ENCODE results near the gene SLC39A11.
A peak's percentile ranks its signal among the peaks of the same experiment; 100 is the strongest.

Gene SLC39A11

DNA sequence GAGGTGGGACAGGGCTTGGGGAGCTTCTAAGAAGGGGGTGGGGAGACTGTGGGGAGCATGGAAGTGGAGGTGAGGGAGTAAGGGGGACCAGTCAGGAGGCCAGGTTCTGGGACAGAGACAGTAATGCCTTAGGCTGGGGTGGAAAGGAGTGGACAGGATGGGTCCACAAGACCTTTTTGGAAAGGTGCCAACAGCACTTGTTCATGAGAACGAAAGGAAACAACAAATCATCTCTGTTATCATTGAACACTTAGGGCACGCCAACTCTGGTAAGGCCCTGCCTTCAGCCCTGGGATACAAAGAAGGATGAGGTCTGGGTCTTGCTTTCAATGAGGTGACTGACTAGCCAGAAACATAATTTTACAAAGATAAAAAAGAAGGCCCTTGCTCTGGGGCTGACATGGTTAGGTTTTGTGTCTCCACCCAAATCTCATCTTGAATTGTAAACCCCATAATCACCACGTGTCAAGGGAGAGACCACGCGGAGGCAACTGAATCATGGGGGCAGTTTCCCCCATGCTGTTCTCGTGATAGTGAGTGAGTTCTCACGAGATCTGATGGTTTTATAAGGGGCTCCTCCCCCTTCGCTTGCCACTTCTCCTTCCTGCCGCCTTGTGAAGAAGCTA is 113.8 kb downstream of the SLC39A11 start:
- ChIA-PET POLR2A (no interaction called here), CTCF (no interaction called here)
- H3K36me3 ChIP-seq (ENCODE audit: control insufficient read depth in 4 of 4, insufficient read depth in 4 of 4, low read length in 3 of 4) = no peaks in the 10 kb centered on the region
- no peak overlapping the region for H3K4me3 ChIP-seq (ENCODE audit: control insufficient read depth in 1 of 7, extremely low read depth in 1 of 7, insufficient read depth in 4 of 7, low read depth in 2 of 7, low read length in 6 of 7)
- H3K9me3 ChIP-seq (ENCODE audit: control extremely low read depth in 1 of 5, control insufficient read depth in 4 of 5, insufficient read depth in 2 of 5, low read depth in 1 of 5, low read length in 4 of 5) = peaks cover 0 to 5% (median 0%) of the 10 kb centered on the region in 5 experiments
- no peaks in the 10 kb centered on the region for H3K27me3 ChIP-seq (replicated peaks in 2 of 5; ENCODE audit: control insufficient read depth in 4 of 5, insufficient read depth in 5 of 5, low read length in 4 of 5)
- DNase-seq = no peak
- no peaks in the 10 kb centered on the region for H3K4me1 ChIP-seq (ENCODE audit: control extremely low read depth in 1 of 4, control insufficient read depth in 4 of 4, insufficient read depth in 4 of 4, low read length in 3 of 4)
- H3K27ac ChIP-seq (ENCODE audit: insufficient read depth in 1 of 2, low read depth in 1 of 2, low read length in 2 of 2, poor library complexity in 1 of 2, severe bottlenecking in 2 of 2) = no peak overlapping the region
- 88% methylated on average over 7 of the region's 9 CpGs for WGBS (ENCODE audit: insufficient coverage)

DNA sequence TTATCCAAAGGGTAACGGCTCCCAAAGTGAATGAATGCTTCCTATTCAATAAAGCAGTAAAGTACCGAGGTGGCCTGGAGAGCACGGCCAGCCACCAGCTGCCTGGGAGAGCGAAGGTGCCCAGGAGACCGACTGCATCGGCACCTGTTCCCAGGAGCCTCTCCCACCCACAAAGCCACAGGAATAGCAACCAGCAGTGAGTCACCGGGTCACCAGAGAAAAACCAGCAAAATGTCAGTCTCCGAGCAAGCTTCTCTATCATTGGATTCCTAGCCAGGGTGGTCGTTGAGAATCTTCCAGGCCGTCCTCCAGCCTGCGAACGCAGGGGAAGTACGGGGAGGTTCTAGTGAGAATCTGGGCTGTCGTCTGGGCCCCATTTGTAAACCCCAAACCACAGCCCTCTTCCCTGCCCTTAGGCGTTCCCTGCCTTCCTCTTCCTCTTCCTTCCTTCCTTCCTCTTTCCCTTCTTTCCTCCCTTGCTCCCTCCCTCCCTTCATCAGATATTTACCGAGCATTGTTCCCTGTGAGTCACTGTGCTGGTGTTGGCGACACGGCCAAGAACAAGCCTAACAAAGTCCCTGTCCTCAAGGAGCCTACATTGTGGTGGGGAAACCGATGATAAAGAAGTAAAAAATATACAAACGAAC is 114.6 kb downstream of the SLC39A11 start:
- no peaks in the 10 kb centered on the region for H3K27me3 ChIP-seq (replicated peaks in 2 of 5; ENCODE audit: control insufficient read depth in 4 of 5, insufficient read depth in 5 of 5, low read length in 4 of 5)
- POLR2A ChIA-PET = no interaction called here
- H3K36me3 ChIP-seq (ENCODE audit: control insufficient read depth in 4 of 4, insufficient read depth in 4 of 4, low read length in 3 of 4) = no peaks in the 10 kb centered on the region
- WGBS (ENCODE audit: insufficient coverage) = 82% methylated on average over 17 of the region's 20 CpGs
- H3K4me1 ChIP-seq (ENCODE audit: control extremely low read depth in 1 of 4, control insufficient read depth in 4 of 4, insufficient read depth in 4 of 4, low read length in 3 of 4) = no peaks in the 10 kb centered on the region
- peaks cover 0 to 5% (median 0%) of the 10 kb centered on the region in 5 experiments for H3K9me3 ChIP-seq (ENCODE audit: control extremely low read depth in 1 of 5, control insufficient read depth in 4 of 5, insufficient read depth in 2 of 5, low read depth in 1 of 5, low read length in 4 of 5)
- H3K27ac ChIP-seq (ENCODE audit: insufficient read depth in 1 of 2, low read depth in 1 of 2, low read length in 2 of 2, poor library complexity in 1 of 2, severe bottlenecking in 2 of 2) = no peak overlapping the region
- peak in 1 of 3 donors; percentile 8 for DNase-seq
- no peak overlapping the region for H3K4me3 ChIP-seq (ENCODE audit: control insufficient read depth in 1 of 7, extremely low read depth in 1 of 7, insufficient read depth in 4 of 7, low read depth in 2 of 7, low read length in 6 of 7)
- CTCF ChIA-PET = interaction anchor here (1.3 kb wide), 1 partner anchor 9 kb away, joined by 4 read pairs; no protein-coding TSS in a partner anchor

DNA sequence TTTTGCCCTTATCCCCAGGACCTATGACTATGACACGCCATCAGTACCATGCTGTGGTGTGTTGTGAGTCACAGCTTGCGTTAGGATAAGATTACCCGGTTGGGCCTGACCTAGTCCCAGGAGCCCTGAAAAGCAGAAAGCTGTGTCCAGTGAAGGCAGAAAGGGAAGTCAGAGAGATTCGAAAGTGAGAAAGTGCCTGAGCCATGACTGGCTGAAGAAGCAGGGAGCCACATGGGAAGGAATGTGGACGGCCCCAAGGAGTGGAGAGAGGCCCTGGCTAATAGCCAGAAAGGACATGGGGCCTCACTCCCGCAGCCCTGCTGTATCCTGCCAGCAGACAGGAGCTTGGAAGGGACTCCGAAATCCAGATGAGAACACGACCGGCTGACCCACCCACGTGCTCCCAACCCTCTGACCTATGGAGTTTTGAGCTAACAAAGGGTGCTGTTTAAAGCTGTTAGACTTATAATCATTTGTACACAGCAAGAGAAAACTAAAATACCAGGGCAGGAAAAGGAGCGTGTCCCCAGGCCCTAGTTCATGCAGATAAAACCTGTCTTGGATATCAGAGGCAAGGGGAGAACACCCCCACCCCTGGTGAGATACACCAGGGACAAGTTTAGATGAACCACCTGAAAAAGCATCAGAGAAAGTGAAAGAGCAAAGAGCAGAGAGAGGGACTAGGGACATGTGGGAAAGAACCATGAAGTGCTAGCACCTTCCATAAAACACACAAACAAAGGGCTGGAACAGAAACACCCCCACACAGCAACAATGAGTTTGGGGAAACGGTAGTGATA is 115.3 kb downstream of the SLC39A11 start:
- H3K36me3 ChIP-seq (ENCODE audit: control insufficient read depth in 4 of 4, insufficient read depth in 4 of 4, low read length in 3 of 4) = no peaks in the 10 kb centered on the region
- peak overlapping the region in 1 of 2 experiments; percentile 2 for H3K27ac ChIP-seq (ENCODE audit: insufficient read depth in 1 of 2, low read depth in 1 of 2, low read length in 2 of 2, poor library complexity in 1 of 2, severe bottlenecking in 2 of 2)
- ChIA-PET CTCF (interaction anchor here (1.3 kb wide), 1 partner anchor 9 kb away, joined by 4 read pairs; no protein-coding TSS in a partner anchor), POLR2A (no interaction called here)
- H3K4me1 ChIP-seq (ENCODE audit: control extremely low read depth in 1 of 4, control insufficient read depth in 4 of 4, insufficient read depth in 4 of 4, low read length in 3 of 4) = no peaks in the 10 kb centered on the region
- DNase-seq = no peak
- no peaks in the 10 kb centered on the region for H3K27me3 ChIP-seq (replicated peaks in 2 of 5; ENCODE audit: control insufficient read depth in 4 of 5, insufficient read depth in 5 of 5, low read length in 4 of 5)
- peaks cover 0 to 5% (median 0%) of the 10 kb centered on the region in 5 experiments for H3K9me3 ChIP-seq (ENCODE audit: control extremely low read depth in 1 of 5, control insufficient read depth in 4 of 5, insufficient read depth in 2 of 5, low read depth in 1 of 5, low read length in 4 of 5)
- H3K4me3 ChIP-seq (ENCODE audit: control insufficient read depth in 1 of 7, extremely low read depth in 1 of 7, insufficient read depth in 4 of 7, low read depth in 2 of 7, low read length in 6 of 7) = no peak overlapping the region
- WGBS (ENCODE audit: insufficient coverage) = 90% methylated on average over 9 of the region's 12 CpGs

DNA sequence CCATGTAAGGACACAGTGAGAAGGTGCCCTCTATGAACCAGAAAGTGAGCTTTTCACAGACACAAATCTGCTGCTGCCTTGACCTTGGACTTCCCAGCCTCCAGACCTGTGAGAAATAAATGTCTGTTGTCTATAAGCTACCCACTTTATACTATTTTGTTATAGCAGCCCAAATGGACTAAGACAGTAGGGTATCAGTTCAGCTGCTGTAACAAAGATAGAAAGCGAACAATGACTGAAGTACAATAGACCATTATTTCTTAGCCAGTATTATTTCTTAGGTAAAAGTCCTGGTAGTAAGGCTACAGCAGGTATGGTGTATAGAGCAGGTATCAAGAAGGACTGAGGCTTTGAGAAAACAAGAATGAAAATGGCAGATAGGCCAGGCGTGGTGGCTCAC is 117.0 kb downstream of the SLC39A11 start:
- Histone ChIP-seq H3K36me3 (ENCODE audit: control insufficient read depth in 4 of 4, insufficient read depth in 4 of 4, low read length in 3 of 4) (no peaks in the 10 kb centered on the region), H3K9me3 (ENCODE audit: control extremely low read depth in 1 of 5, control insufficient read depth in 4 of 5, insufficient read depth in 2 of 5, low read depth in 1 of 5, low read length in 4 of 5) (peaks cover 0 to 5% (median 0%) of the 10 kb centered on the region in 5 experiments), H3K27ac (ENCODE audit: insufficient read depth in 1 of 2, low read depth in 1 of 2, low read length in 2 of 2, poor library complexity in 1 of 2, severe bottlenecking in 2 of 2) (no peak overlapping the region), H3K4me1 (ENCODE audit: control extremely low read depth in 1 of 4, control insufficient read depth in 4 of 4, insufficient read depth in 4 of 4, low read length in 3 of 4) (no peaks in the 10 kb centered on the region), H3K4me3 (ENCODE audit: control insufficient read depth in 1 of 7, extremely low read depth in 1 of 7, insufficient read depth in 4 of 7, low read depth in 2 of 7, low read length in 6 of 7) (no peak overlapping the region), H3K27me3 (replicated peaks in 2 of 5; ENCODE audit: control insufficient read depth in 4 of 5, insufficient read depth in 5 of 5, low read length in 4 of 5) (no peaks in the 10 kb centered on the region)
- WGBS (ENCODE audit: insufficient coverage) = no CpG with 5 or more reads among the region's 2 CpGs
- POLR2A ChIA-PET = no interaction called here
- DNase-seq = no peak
- CTCF ChIA-PET = no interaction called here

DNA sequence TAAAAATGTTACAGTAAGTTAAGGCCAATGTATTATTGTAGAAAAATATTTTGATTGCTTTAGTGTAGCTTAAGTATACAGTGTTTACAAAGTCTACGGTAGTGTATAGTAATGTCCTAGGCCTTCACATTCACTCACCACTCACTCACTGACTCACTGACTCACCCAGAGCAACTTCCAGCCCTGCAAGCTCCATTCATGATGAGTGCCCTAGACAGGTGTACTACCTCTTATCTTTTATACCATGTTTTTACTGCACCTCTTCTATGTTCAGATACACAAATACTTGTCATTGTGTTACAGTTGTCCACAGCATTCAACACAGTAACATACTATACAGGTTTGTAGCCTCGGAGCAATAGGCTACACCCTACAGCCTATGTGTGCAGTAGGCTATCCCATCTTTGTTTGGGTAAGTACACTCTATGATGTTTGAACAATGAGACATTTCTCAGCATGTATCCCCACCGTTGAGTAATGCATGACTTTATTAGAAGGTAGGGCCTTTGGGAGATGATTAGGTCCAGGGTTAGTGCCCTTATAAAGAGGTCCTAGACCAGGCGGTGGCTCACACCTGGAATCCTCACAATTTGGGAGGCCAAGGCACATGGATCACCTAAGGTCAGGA is 117.8 kb downstream of the SLC39A11 start:
- no CpG with 5 or more reads among the region's 4 CpGs for WGBS (ENCODE audit: insufficient coverage)
- Histone ChIP-seq H3K4me1 (ENCODE audit: control extremely low read depth in 1 of 4, control insufficient read depth in 4 of 4, insufficient read depth in 4 of 4, low read length in 3 of 4) (no peaks in the 10 kb centered on the region), H3K9me3 (ENCODE audit: control extremely low read depth in 1 of 5, control insufficient read depth in 4 of 5, insufficient read depth in 2 of 5, low read depth in 1 of 5, low read length in 4 of 5) (peaks cover 0 to 5% (median 0%) of the 10 kb centered on the region in 5 experiments), H3K27me3 (replicated peaks in 2 of 5; ENCODE audit: control insufficient read depth in 4 of 5, insufficient read depth in 5 of 5, low read length in 4 of 5) (no peaks in the 10 kb centered on the region), H3K27ac (ENCODE audit: insufficient read depth in 1 of 2, low read depth in 1 of 2, low read length in 2 of 2, poor library complexity in 1 of 2, severe bottlenecking in 2 of 2) (no peak overlapping the region), H3K36me3 (ENCODE audit: control insufficient read depth in 4 of 4, insufficient read depth in 4 of 4, low read length in 3 of 4) (no peaks in the 10 kb centered on the region), H3K4me3 (ENCODE audit: control insufficient read depth in 1 of 7, extremely low read depth in 1 of 7, insufficient read depth in 4 of 7, low read depth in 2 of 7, low read length in 6 of 7) (no peak overlapping the region)
- ChIA-PET CTCF (no interaction called here), POLR2A (no interaction called here)
- DNase-seq = no peak

DNA sequence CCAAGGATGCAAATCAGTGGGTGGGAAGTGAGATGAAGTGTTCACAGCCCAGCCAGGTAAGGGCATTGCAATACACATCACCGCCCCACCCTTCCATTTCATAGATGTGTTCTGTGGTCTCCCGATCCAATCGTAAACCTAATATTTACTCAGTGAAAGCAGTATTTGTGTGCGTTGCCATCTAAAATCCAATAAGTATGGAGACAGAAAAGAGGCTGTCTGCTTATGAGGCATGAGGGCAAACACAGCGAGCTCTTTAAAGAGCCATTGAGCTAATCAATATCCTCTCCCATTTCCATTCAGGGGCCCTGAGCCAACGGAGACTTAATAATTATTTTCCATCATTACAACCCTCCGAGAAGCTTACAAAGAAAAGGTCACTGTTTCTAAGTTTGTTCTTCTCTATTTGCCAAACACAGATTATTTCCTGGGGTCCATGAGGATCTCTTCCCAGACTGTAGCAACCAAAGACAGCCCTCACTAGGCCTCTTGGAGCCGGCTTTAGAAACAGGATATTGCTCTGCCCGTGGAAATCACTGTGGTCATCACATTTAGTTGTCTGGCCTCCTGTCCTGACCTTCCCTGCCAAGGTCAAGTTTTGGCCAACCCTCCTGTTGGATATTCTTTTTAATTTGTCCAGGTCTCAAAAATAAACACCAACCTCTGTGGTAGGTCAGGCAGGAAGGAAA is 120.1 kb downstream of the SLC39A11 start:
- H3K4me3 ChIP-seq (ENCODE audit: control insufficient read depth in 1 of 7, extremely low read depth in 1 of 7, insufficient read depth in 4 of 7, low read depth in 2 of 7, low read length in 6 of 7) = no peak overlapping the region
- CTCF ChIA-PET = no interaction called here
- DNase-seq = no peak
- no peaks in the 10 kb centered on the region for H3K4me1 ChIP-seq (ENCODE audit: control extremely low read depth in 1 of 4, control insufficient read depth in 4 of 4, insufficient read depth in 4 of 4, low read length in 3 of 4)
- no peak overlapping the region for H3K27ac ChIP-seq (ENCODE audit: insufficient read depth in 1 of 2, low read depth in 1 of 2, low read length in 2 of 2, poor library complexity in 1 of 2, severe bottlenecking in 2 of 2)
- H3K27me3 ChIP-seq (replicated peaks in 2 of 5; ENCODE audit: control insufficient read depth in 4 of 5, insufficient read depth in 5 of 5, low read length in 4 of 5) = no peaks in the 10 kb centered on the region
- peaks cover 0 to 5% (median 0%) of the 10 kb centered on the region in 5 experiments for H3K9me3 ChIP-seq (ENCODE audit: control extremely low read depth in 1 of 5, control insufficient read depth in 4 of 5, insufficient read depth in 2 of 5, low read depth in 1 of 5, low read length in 4 of 5)
- no peaks in the 10 kb centered on the region for H3K36me3 ChIP-seq (ENCODE audit: control insufficient read depth in 4 of 4, insufficient read depth in 4 of 4, low read length in 3 of 4)
- POLR2A ChIA-PET = no interaction called here
- 97% methylated on average over 6 of the region's 9 CpGs for WGBS (ENCODE audit: insufficient coverage)
